Measurements from ENCODE around the gene CEP76.

DNA sequence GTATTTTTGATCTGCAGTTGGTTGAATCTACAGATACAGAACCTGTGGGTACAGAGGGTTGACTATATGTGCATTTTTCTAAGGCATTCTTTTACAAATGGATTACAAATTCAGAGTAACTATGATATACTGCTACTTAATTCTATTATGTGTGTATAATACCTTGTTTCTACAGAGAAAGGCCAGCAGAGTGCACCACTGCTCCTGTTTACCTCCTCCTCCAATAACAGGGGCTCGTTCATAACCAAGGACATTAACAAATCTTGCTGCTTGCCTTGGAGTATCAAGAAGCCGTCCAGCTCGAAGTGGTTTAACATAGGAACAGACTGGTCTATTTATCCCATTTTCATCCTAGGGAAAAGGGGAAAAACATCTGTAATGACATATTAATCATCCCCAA is 16.4 kb downstream of the CEP76 start:
- TF ChIP-seq, protein P1, sequence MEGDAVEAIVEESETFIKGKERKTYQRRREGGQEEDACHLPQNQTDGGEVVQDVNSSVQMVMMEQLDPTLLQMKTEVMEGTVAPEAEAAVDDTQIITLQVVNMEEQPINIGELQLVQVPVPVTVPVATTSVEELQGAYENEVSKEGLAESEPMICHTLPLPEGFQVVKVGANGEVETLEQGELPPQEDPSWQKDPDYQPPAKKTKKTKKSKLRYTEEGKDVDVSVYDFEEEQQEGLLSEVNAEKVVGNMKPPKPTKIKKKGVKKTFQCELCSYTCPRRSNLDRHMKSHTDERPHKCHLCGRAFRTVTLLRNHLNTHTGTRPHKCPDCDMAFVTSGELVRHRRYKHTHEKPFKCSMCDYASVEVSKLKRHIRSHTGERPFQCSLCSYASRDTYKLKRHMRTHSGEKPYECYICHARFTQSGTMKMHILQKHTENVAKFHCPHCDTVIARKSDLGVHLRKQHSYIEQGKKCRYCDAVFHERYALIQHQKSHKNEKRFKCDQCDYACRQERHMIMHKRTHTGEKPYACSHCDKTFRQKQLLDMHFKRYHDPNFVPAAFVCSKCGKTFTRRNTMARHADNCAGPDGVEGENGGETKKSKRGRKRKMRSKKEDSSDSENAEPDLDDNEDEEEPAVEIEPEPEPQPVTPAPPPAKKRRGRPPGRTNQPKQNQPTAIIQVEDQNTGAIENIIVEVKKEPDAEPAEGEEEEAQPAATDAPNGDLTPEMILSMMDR (IDR thresholded peaks at IDR 0.05; ENCODE audit: borderline replicate concordance, extremely low read depth, low read length, poor library complexity, severe bottlenecking), result peak; percentile 35
- TF ChIP-seq EZH2 (IDR thresholded peaks at IDR 0.05; ENCODE audit: borderline replicate concordance, low read depth, low read length, severe bottlenecking), result no peak

All from DND-41 (cell line).